HCT116 (cell line): ENCODE measurements around the gene SVIL.

ENCODE experiments used
- ATF3 ChIP-seq: IDR thresholded peaks from 2 replicates; pipeline ENCODE4 v1.6.1; 2012
- CTCF ChIP-seq, 3 experiments: fragments of 200-600 bp in 1 of 3; sonication (generic) in 1 of 3; IDR thresholded peaks in 2 of 3; conservative IDR thresholded peaks in 1 of 3; 2 replicates each; pipeline ENCODE4 v1.5.1; 2012 to 2017; ENCODE audit warnings: low read depth in 2 of 3, low read length in 2 of 3, antibody characterized with exemption in 1 of 3, borderline replicate concordance in 1 of 3, control low read depth in 1 of 3, mild to moderate bottlenecking in 1 of 3, mixed read lengths in 1 of 3, mixed run types in 1 of 3, moderate library complexity in 1 of 3; ENCODE audit not compliant: insufficient read depth in 1 of 3
- EZH2 ChIP-seq: fragments of 200-600 bp; sonication (generic); IDR thresholded peaks from 2 replicates; pipeline ENCODE4 v1.6.1; 2017; ENCODE audit warnings: antibody characterized with exemption, mixed run types
- EZH2phosphoT487 ChIP-seq: fragments of 200-600 bp; IDR thresholded peaks from 2 replicates; pipeline ENCODE4 v1.6.1; 2018; ENCODE audit warnings: antibody characterized with exemption, borderline replicate concordance
- FOSL1 ChIP-seq: IDR thresholded peaks from 2 replicates; pipeline ENCODE4 v1.6.1; 2012; ENCODE audit warnings: low read depth
- JUND ChIP-seq: IDR thresholded peaks from 2 replicates; pipeline ENCODE4 v1.6.1; 2012
- POLR2A ChIP-seq: IDR thresholded peaks from 2 replicates; pipeline ENCODE4 v1.7.0; 2011; ENCODE audit warnings: borderline replicate concordance; ENCODE audit not compliant: insufficient read depth, insufficient read length; ENCODE audit errors: extremely low read depth
- POLR2AphosphoS5 ChIP-seq: IDR thresholded peaks from 2 replicates; pipeline ENCODE4 v1.6.1; 2011; ENCODE audit warnings: mild to moderate bottlenecking, low read depth, low read length, moderate library complexity
- REST ChIP-seq: IDR thresholded peaks from 2 replicates; pipeline ENCODE4 v1.6.1; 2012; ENCODE audit warnings: low read depth
- SIN3A ChIP-seq: IDR thresholded peaks from 2 replicates; pipeline ENCODE4 v1.6.1; 2012; ENCODE audit warnings: low read depth
- SP1 ChIP-seq: IDR thresholded peaks from 2 replicates; pipeline ENCODE4 v1.6.1; 2012; ENCODE audit warnings: low read depth
- ZBTB33 ChIP-seq: IDR thresholded peaks from 2 replicates; pipeline ENCODE4 v1.6.1; 2011; ENCODE audit warnings: mild to moderate bottlenecking, low read length, moderate library complexity; ENCODE audit not compliant: insufficient replicate concordance; ENCODE audit errors: extremely low read depth
- ZFX ChIP-seq: fragments of 450-650 bp; IDR thresholded peaks from 2 replicates; pipeline ENCODE4 v1.6.1; 2017
- TF ChIP-seq, protein P1 (sequence below): IDR thresholded peaks from 2 replicates; pipeline ENCODE4 v1.6.1; 2012

DNA sequence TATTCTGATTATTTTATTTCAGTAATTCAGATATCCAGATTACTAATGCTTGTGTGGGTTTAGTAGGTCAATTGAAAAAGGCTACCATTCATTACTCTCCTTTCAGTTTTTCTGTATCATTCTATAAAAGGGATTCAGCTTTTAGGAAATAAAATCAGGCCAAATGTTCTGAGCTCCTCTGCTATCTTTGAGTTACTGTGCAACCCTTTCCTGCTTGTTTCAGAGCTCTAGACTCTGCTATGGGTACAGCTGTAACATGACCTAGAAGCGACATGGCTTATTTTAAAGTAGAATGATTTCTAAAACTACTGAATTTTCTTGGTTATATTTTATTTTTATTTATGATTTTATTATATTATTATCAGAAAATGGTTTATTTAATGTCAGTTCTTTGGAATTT is 203.1 kb downstream of the SVIL start:
- TF ChIP-seq POLR2A (no peak), CTCF (IDR thresholded peaks at IDR 0.05 in 2 of 3, conservative IDR thresholded peaks at IDR 0.05 in 1 of 3; ENCODE audit: borderline replicate concordance in 1 of 3, insufficient read depth in 1 of 3, low read depth in 2 of 3, low read length in 2 of 3) (no peak), SIN3A (no peak), EZH2phosphoT487 (no peak), ZBTB33 (no peak), REST (no peak), JUND (no peak), SP1 (no peak), POLR2AphosphoS5 (no peak), EZH2 (no peak), ZFX (no peak), FOSL1 (no peak), ATF3 (no peak)
- TF ChIP-seq, protein P1, sequence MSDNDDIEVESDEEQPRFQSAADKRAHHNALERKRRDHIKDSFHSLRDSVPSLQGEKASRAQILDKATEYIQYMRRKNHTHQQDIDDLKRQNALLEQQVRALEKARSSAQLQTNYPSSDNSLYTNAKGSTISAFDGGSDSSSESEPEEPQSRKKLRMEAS: no peak
